A549 (cell line): ENCODE results near the gene CD109.
"Not testable (repeated sequence)": the region's sequence is repeated elsewhere in the genome, so short reads cannot be mapped to it uniquely, and the experiment has no call there.

ENCODE experiments used
- CBX8 ChIP-seq: fragments of 200-600 bp; sonication (generic); IDR thresholded peaks from 2 replicates; pipeline ENCODE4 v1.6.1; 2016
- EP300 ChIP-seq, 2 experiments: fragments of >200 bp; sonication (Bioruptor Twin); formaldehyde crosslinking; IDR thresholded peaks; 2 replicates in 1 of 2; 3 replicates in 1 of 2; pipeline ENCODE4 v1.6.1; 2016 to 2017
- MAX ChIP-seq: IDR thresholded peaks from 2 replicates; pipeline ENCODE4 v1.6.1; 2012
- NR3C1 ChIP-seq: fragments of >200 bp; sonication (Bioruptor Twin); formaldehyde crosslinking; IDR thresholded peaks from 3 replicates; pipeline ENCODE4 v1.6.1; 2017
- POLR2A ChIP-seq: IDR thresholded peaks from 2 replicates; pipeline ENCODE4 v1.6.1; 2012; ENCODE audit warnings: mild to moderate bottlenecking, low read length
- POLR2AphosphoS2 ChIP-seq: conservative IDR thresholded peaks from 2 replicates; pipeline ENCODE4 v1.6.1; 2012; ENCODE audit warnings: low read length, improper control_type of control experiment, inconsistent platforms
- RCOR1 ChIP-seq: fragments of 150-350 bp; IDR thresholded peaks from 2 replicates; pipeline ENCODE4 v1.6.1; 2014; ENCODE audit warnings: antibody characterized with exemption, low read length, low read depth
- TP53 ChIP-seq: fragments of 250-450 bp; sonication (Bioruptor Pico); IDR thresholded peaks from 2 replicates; pipeline ENCODE4 v1.5.0; 2021; ENCODE audit warnings: mild to moderate bottlenecking, moderate library complexity
- TF ChIP-seq, protein P1 (sequence below): fragments of >200 bp; sonication (Bioruptor Twin); formaldehyde crosslinking; IDR thresholded peaks from 3 replicates; pipeline ENCODE4 v1.5.1; 2016
- TF ChIP-seq, protein P2 (sequence below): fragments of 200-600 bp; sonication (generic); IDR thresholded peaks from 2 replicates; pipeline ENCODE4 v1.6.1; 2016; ENCODE audit warnings: antibody characterized with exemption, mild to moderate bottlenecking, moderate library complexity

DNA sequence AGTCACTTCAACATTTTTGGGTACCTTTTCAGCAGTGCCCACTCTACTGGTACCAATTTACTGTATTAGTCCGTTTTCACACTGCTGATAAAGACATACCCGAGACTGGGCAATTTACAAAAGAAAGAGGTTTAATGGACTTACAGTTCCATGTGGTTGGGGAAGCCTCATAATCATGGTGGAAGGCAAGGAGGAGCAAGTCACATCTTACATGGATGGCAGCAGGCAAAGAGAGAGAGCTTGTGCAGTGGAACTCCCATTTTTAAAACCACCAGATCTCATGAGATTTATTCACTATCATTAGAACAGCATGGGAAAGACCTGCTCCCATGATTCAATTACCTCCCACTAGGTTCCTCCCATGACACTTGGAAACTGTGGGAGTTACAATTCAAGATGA is 12.4 kb upstream of the CD109 start:
- not testable (repeated sequence) for TF ChIP-seq EP300 (IDR thresholded peaks at IDR 0.05); POLR2A; MAX; RCOR1; TP53 (CRISPR knock-in tag); CBX8; NR3C1; POLR2AphosphoS2
- TF ChIP-seq, protein P1, sequence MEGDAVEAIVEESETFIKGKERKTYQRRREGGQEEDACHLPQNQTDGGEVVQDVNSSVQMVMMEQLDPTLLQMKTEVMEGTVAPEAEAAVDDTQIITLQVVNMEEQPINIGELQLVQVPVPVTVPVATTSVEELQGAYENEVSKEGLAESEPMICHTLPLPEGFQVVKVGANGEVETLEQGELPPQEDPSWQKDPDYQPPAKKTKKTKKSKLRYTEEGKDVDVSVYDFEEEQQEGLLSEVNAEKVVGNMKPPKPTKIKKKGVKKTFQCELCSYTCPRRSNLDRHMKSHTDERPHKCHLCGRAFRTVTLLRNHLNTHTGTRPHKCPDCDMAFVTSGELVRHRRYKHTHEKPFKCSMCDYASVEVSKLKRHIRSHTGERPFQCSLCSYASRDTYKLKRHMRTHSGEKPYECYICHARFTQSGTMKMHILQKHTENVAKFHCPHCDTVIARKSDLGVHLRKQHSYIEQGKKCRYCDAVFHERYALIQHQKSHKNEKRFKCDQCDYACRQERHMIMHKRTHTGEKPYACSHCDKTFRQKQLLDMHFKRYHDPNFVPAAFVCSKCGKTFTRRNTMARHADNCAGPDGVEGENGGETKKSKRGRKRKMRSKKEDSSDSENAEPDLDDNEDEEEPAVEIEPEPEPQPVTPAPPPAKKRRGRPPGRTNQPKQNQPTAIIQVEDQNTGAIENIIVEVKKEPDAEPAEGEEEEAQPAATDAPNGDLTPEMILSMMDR: not testable (repeated sequence)
- TF ChIP-seq, protein P2, sequence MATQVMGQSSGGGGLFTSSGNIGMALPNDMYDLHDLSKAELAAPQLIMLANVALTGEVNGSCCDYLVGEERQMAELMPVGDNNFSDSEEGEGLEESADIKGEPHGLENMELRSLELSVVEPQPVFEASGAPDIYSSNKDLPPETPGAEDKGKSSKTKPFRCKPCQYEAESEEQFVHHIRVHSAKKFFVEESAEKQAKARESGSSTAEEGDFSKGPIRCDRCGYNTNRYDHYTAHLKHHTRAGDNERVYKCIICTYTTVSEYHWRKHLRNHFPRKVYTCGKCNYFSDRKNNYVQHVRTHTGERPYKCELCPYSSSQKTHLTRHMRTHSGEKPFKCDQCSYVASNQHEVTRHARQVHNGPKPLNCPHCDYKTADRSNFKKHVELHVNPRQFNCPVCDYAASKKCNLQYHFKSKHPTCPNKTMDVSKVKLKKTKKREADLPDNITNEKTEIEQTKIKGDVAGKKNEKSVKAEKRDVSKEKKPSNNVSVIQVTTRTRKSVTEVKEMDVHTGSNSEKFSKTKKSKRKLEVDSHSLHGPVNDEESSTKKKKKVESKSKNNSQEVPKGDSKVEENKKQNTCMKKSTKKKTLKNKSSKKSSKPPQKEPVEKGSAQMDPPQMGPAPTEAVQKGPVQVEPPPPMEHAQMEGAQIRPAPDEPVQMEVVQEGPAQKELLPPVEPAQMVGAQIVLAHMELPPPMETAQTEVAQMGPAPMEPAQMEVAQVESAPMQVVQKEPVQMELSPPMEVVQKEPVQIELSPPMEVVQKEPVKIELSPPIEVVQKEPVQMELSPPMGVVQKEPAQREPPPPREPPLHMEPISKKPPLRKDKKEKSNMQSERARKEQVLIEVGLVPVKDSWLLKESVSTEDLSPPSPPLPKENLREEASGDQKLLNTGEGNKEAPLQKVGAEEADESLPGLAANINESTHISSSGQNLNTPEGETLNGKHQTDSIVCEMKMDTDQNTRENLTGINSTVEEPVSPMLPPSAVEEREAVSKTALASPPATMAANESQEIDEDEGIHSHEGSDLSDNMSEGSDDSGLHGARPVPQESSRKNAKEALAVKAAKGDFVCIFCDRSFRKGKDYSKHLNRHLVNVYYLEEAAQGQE: not testable (repeated sequence)
